MCF 10A (cell line): ENCODE results near the gene MAN2B1. TPM values are rescaled to one million over a fixed set of nuclear protein-coding genes. Genes with fewer than 3 reads are reported as not detected.

ENCODE experiments used
- BruUV-seq: library from RNA; stranded (reverse); fragments of 400-500 nt; replicated peaks from 2 replicates; lab custom pipeline; 2021; lab: Mats Ljungman, UMichigan
- CTCF ChIA-PET: fragments of 300-600 bp; sonication (Branson Sonifier 250); formaldehyde crosslinking; extraction: SDS; loops from one replicate; lab custom pipeline; 2021; ENCODE audit warnings: antibody characterized with exemption, inconsistent platforms; lab: Yijun Ruan, JAX
- POLR2A ChIA-PET: fragments of 300-600, 350-650 bp; sonication (Branson Sonifier 250); formaldehyde crosslinking; extraction: SDS; loops from one replicate; lab custom pipeline; 2020; ENCODE audit warnings: antibody characterized with exemption, inconsistent platforms; lab: Yijun Ruan, JAX
- DNase-seq: peaks from one replicate; pipeline ENCODE4 v3.0.0-alpha.2; 2018; ENCODE audit not compliant: unreplicated experiment
- H3K27ac Mint-ChIP-seq: one replicate; pipeline ENCODE4 v1.8.0; 2022; ENCODE audit warnings: mild to moderate bottlenecking, low read depth, mixed read lengths; ENCODE audit not compliant: unreplicated experiment
- H3K27me3 Mint-ChIP-seq: one replicate; pipeline ENCODE4 v1.8.0; 2022; ENCODE audit warnings: mixed read lengths; ENCODE audit not compliant: insufficient read depth, unreplicated experiment
- H3K36me3 Mint-ChIP-seq: one replicate; pipeline ENCODE4 v1.8.0; 2022; ENCODE audit warnings: mild to moderate bottlenecking, moderate library complexity, mixed read lengths; ENCODE audit not compliant: insufficient read depth, unreplicated experiment
- H3K4me1 Mint-ChIP-seq: one replicate; pipeline ENCODE4 v1.8.0; 2022; ENCODE audit warnings: mixed read lengths; ENCODE audit not compliant: insufficient read depth, unreplicated experiment
- H3K4me3 Mint-ChIP-seq: one replicate; pipeline ENCODE4 v1.8.0; 2022; ENCODE audit warnings: mild to moderate bottlenecking, moderate library complexity, mixed read lengths; ENCODE audit not compliant: unreplicated experiment
- H3K9me3 Mint-ChIP-seq: one replicate; pipeline ENCODE4 v1.8.0; 2022; ENCODE audit warnings: mixed read lengths; ENCODE audit not compliant: unreplicated experiment
- intact Hi-C: fragments of 100-400 bp; cut with micrococcal nuclease; formaldehyde crosslinking; loops from 2 replicates; pipeline ENCODE4 v1.14.1; 2022
- total RNA-seq: library from RNA; stranded (reverse); gene quantifications from 2 replicates; pipeline ENCODE4 v1.2.3, GENCODE V29; 2022
- TF ChIP-seq, protein P1 (sequence below): fragments of 200-600 bp; IDR thresholded peaks from one replicate; pipeline ENCODE4 v1.8.0; 2022; ENCODE audit warnings: antibody characterized with exemption, mild to moderate bottlenecking; ENCODE audit not compliant: unreplicated experiment

Gene MAN2B1
- total RNA-seq, 1 experiment from 2014 or later: 53.8 TPM

DNA sequence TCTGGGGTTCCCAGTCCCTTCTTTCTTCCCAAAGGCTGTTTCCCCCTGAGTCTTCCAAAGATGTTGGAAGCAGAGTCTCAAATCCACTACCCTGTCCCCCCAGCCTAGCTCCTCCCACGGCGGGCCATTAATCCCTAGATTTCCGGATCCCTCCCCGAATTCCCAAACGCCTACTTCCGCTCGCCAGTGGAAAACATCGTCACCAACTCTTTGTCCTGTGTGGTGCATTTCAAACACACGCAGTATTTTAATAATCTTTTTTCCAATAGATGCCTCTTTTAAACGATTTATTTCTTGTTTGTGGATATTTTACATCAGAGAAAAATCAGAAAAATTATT is 55.2 kb downstream of the MAN2B1 start:
- BruUV-seq: no TSS peak
- TF ChIP-seq, protein P1, sequence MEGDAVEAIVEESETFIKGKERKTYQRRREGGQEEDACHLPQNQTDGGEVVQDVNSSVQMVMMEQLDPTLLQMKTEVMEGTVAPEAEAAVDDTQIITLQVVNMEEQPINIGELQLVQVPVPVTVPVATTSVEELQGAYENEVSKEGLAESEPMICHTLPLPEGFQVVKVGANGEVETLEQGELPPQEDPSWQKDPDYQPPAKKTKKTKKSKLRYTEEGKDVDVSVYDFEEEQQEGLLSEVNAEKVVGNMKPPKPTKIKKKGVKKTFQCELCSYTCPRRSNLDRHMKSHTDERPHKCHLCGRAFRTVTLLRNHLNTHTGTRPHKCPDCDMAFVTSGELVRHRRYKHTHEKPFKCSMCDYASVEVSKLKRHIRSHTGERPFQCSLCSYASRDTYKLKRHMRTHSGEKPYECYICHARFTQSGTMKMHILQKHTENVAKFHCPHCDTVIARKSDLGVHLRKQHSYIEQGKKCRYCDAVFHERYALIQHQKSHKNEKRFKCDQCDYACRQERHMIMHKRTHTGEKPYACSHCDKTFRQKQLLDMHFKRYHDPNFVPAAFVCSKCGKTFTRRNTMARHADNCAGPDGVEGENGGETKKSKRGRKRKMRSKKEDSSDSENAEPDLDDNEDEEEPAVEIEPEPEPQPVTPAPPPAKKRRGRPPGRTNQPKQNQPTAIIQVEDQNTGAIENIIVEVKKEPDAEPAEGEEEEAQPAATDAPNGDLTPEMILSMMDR: no peak
- POLR2A ChIA-PET: interaction anchor here (0.6 to 3.4 kb wide), 50 partner anchors 9 to 1949 kb away, joined by 3 to 51 read pairs (median 5); partner anchors contain the start of genes DHPS, DNASE2, ECSIT and GCDH
- peaks cover 6% of the 10 kb centered on the region for H3K4me1 Mint-ChIP-seq
- peak; percentile 77 for DNase-seq
- CTCF ChIA-PET: interaction anchor here (0.6 to 0.7 kb wide), 3 partner anchors 209 to 1194 kb away, joined by 3 read pairs; partner anchors contain the start of genes IER2 and STX10
- peak overlapping the region; percentile 96 for H3K4me3 Mint-ChIP-seq
- no peaks in the 10 kb centered on the region for H3K9me3 Mint-ChIP-seq
- H3K27ac Mint-ChIP-seq: peak overlapping the region; percentile 97
- H3K36me3 Mint-ChIP-seq: peaks cover 50% of the 10 kb centered on the region
- no peaks in the 10 kb centered on the region for H3K27me3 Mint-ChIP-seq
- intact Hi-C loops: loop anchor here (2.0 to 5.0 kb wide), 3 partner anchors 57 to 319 kb away; partner anchors contain the start of genes ZNF44 and ZNF443

DNA sequence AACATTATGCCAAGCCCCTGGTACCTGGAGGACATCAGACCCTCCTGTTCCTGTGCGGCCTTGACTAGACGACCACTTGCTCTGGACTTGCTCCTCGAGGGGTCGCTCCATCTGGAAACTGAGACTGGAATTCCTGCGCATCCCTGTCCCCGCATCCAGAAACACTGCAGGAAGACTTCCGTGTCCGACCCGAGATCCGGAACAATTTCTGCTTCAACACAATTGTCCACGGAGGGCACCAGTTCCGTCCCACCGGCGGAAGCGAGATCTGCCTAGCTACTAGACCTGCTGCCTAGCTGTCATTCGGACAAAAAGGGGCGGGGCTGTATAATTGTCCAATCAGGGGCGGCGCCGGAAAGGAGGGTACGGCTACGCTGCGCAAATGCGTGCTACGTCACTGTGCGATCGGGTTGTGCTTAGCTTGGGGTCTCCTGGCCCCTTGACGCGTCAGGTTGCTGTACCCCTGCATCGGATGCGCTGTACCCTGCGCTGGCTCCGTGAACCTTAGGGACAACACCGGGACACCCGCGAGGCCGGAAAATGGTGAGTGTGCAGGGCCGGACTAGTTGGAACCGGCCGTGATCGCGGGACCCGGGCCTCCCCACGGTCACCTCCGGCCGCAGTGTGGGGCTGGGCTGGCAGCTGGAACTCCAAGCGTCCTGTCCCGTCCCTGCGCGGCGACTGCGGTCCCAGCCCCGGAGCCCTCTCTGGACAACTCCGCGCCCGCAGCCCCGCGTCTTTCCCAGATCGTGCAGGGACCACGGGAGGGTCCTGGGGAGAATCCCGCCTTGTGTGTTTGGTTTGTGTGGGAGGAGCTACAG is 55.8 kb downstream of the MAN2B1 start, which contains the start of the genes ZNF490 and ZNF791:
ZNF490 (minus strand) TSS at position 274 of the 821 bp plus-strand sequence; CDS start at position 141, 133 bp downstream.
ZNF791 (plus strand) TSS at position 381 of the 821 bp plus-strand sequence; CDS start at position 541, 160 bp downstream.
- TF ChIP-seq, protein P1: no peak
- Mint-ChIP-seq H3K9me3 (no peaks in the 10 kb centered on the region), H3K27ac (peak within 1 kb of the TSS; percentile 97), H3K4me3 (peak within 1 kb of the TSS; percentile 96), H3K36me3 (peaks cover 50% of the 10 kb centered on the region), H3K27me3 (no peaks in the 10 kb centered on the region), H3K4me1 (no peaks in the 10 kb centered on the region)
- DNase-seq: peak; percentile 99
- intact Hi-C loops: loop anchor here (1.0 to 5.0 kb wide), 4 partner anchors 58 to 318 kb away; partner anchors contain the start of genes ZNF44, ZNF443 and ZNF564
- BruUV-seq: TSS peak; percentile 53
- CTCF ChIA-PET: interaction anchor here (0.5 to 0.7 kb wide), 4 partner anchors 209 to 1193 kb away, joined by 3 read pairs; partner anchors contain the start of genes IER2 and STX10
- POLR2A ChIA-PET: interaction anchor here (0.6 to 3.4 kb wide), 56 partner anchors 9 to 1948 kb away, joined by 3 to 51 read pairs (median 5); partner anchors contain the start of genes DHPS, DNASE2, ECSIT and GCDH

DNA sequence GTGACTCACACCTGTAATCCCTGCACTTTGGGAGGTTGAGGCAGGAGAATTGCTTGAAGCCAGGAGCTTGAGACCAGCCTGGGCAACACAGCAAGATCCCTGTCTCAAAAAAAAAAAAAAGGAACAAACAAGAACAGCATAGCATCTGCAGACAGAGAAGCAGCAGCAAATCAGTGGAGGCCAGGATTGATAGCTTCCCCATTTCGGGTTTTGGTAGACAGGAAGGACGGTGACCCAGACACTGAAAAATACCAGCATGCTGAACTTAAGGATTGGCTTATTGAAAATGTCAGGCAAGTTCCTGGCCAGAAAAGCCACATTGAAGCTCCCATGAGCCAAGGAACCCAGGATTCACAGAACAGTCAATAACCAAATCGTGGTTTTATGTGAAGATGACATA is 58.9 kb downstream of the MAN2B1 start:
- ChIA-PET CTCF (interaction anchor here (0.6 kb wide), 1 partner anchor 169 kb away, joined by 5 read pairs; no protein-coding TSS in a partner anchor), POLR2A (interaction anchor here (0.7 kb wide), 1 partner anchor 1027 kb away, joined by 3 read pairs; no protein-coding TSS in a partner anchor)
- H3K9me3 Mint-ChIP-seq: no peaks in the 10 kb centered on the region
- DNase-seq: no peak
- intact Hi-C loops: no loop called here
- no peaks in the 10 kb centered on the region for H3K27me3 Mint-ChIP-seq
- no peak overlapping the region for H3K4me3 Mint-ChIP-seq
- TF ChIP-seq, protein P1: no peak
- no peaks in the 10 kb centered on the region for H3K4me1 Mint-ChIP-seq
- peaks cover 44% of the 10 kb centered on the region for H3K36me3 Mint-ChIP-seq
- no TSS peak for BruUV-seq
- H3K27ac Mint-ChIP-seq: no peak overlapping the region
